Measurements from ENCODE around the gene PARP9. TPM values are rescaled to one million over a fixed set of nuclear protein-coding genes. Genes with fewer than 3 reads are reported as not detected.

Gene PARP9
- total RNA-seq, 1 donor from 2014 or later = 8.1 TPM

DNA sequence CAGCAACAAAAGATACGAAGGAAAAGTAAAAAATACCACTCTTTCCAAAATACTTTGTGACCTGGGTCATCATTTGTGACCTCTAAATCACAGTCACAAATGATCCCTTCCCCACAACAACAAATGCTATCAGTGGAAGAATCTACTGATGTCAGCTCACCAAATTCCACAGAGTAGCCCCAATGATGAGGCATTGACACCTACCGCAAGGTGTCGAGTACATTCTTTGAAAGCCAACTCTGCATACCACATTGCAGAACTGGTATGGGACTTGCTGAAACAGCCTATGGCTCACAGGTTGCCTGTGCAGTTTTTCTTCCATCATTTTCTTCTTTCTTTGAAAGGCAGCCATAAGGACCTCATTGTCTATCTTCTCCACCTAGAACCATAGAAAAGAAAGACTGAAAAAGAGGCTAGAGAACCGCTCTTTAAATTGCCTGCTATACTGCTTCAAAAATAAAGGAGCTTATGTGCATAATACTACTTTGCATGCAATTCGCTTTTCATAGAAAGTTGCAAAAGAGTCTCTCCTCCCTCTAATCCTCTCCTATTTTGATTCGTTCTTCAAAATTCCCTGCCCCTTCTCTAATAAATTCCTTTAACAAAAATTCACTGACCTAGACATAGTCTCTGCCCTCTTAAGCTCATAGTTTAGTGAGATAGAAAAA, 28.0 kb downstream of the PARP9 start:
- no peak for DNase-seq (ENCODE audit: low spot score in 2 of 2)
- intact Hi-C loops (cut with DNase I) = no loop called here
- TF ChIP-seq, protein P1, sequence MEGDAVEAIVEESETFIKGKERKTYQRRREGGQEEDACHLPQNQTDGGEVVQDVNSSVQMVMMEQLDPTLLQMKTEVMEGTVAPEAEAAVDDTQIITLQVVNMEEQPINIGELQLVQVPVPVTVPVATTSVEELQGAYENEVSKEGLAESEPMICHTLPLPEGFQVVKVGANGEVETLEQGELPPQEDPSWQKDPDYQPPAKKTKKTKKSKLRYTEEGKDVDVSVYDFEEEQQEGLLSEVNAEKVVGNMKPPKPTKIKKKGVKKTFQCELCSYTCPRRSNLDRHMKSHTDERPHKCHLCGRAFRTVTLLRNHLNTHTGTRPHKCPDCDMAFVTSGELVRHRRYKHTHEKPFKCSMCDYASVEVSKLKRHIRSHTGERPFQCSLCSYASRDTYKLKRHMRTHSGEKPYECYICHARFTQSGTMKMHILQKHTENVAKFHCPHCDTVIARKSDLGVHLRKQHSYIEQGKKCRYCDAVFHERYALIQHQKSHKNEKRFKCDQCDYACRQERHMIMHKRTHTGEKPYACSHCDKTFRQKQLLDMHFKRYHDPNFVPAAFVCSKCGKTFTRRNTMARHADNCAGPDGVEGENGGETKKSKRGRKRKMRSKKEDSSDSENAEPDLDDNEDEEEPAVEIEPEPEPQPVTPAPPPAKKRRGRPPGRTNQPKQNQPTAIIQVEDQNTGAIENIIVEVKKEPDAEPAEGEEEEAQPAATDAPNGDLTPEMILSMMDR (IDR thresholded peaks at IDR 0.05) = no peak
- Histone ChIP-seq H3K4me1 (no peaks in the 10 kb centered on the region), H3K9me3 (no peaks in the 10 kb centered on the region), H3K4me3 (no peak overlapping the region), H3K36me3 (peaks cover 67 to 69% of the 10 kb centered on the region in 2 donors), H3K27ac (no peak overlapping the region), H3K27me3 (no peaks in the 10 kb centered on the region)

DNA sequence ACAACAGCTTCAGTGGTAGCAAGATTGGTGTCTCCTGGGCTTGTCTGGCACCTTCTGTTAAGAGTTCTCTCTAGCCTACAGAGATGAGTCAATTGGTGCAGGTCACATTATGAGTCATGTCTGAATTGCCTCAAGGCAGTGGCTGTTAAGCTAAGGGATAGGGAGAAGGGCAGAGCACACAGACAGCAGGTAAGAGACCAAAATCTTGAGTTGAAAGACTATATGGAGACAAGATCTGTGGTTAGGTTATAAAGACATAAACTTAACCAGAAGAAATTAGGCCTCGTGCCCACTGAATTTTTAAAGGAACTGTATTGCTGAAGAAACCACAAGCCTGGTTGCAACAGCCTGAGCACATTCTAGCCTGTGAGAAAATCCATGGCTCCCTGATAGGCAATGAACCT, 30.2 kb downstream of the PARP9 start:
- TF ChIP-seq, protein P1 (IDR thresholded peaks at IDR 0.05) = no peak
- H3K36me3 ChIP-seq = peaks cover 52 to 63% of the 10 kb centered on the region in 2 donors
- H3K27me3 ChIP-seq = no peaks in the 10 kb centered on the region
- H3K27ac ChIP-seq = no peak overlapping the region
- intact Hi-C loops (cut with DNase I) = no loop called here
- no peak for DNase-seq (ENCODE audit: low spot score in 2 of 2)
- no peak overlapping the region for H3K4me3 ChIP-seq
- H3K9me3 ChIP-seq = no peaks in the 10 kb centered on the region
- H3K4me1 ChIP-seq = no peaks in the 10 kb centered on the region

DNA sequence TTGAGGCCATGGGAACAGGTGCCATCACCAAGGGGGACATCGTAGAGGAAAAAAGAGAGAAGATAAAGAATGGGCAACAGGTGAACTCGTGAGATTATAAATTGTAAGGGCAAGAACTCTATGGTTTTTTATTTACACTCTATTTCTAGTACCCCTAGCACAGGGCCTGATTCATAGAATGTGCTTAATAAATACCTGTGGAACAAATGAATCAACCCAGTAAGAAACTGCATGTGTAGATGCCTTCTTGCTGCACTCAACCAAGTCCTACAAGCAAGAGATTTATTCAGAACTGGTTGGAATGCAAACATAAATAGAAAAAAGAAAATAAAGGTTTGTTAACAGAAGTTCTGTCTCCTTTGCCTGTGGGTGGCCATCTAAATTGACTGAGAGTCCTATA, 30.6 kb downstream of the PARP9 start:
- H3K36me3 ChIP-seq = peaks cover 49 to 67% of the 10 kb centered on the region in 2 donors
- DNase-seq (ENCODE audit: low spot score in 2 of 2) = no peak
- no peaks in the 10 kb centered on the region for H3K9me3 ChIP-seq
- H3K27ac ChIP-seq = no peak overlapping the region
- no peaks in the 10 kb centered on the region for H3K4me1 ChIP-seq
- TF ChIP-seq, protein P1 (IDR thresholded peaks at IDR 0.05) = no peak
- no peaks in the 10 kb centered on the region for H3K27me3 ChIP-seq
- H3K4me3 ChIP-seq = no peak overlapping the region
- intact Hi-C loops (cut with DNase I) = no loop called here

DNA sequence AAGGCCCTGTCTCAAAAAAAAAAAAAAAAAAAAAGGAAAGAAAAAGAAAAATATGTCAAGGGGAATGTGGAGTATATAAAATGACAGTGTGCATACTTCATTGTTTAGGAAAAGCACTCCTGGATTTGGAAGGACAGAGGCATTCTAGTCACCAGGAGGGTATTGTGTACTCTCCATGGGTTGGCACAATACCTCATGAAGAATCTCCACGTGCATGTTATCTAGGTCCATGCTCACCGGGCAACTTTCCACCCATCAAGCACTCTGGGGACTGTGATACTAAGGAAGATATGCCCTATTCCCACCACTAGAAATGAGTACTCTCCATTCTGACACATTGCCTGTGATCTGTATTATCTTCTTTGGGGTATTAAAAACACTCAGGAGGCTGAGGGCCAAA, 33.9 kb downstream of the PARP9 start:
- no peaks in the 10 kb centered on the region for H3K27me3 ChIP-seq

DNA sequence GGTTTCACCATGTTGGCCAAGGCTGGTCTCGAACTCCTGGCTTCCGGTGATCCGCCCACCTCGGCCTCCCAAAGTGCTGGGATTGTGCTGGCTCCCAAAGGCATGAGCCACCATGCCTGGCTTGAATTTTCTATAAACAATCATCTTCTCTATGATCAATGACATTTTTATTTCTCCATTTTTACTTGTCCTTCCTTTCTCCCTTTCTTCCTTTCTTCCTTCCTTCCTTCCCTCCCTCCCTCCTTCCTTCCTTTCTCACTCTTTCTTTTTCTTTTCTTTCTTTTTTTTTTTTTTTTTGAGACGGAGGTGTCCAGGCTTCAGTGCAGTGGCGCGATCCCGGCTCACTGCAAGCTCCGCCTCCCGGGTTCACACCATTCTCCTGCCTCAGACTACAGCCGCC, 40.8 kb downstream of the PARP9 start:
- H3K36me3 ChIP-seq = peaks cover 4 to 8% of the 10 kb centered on the region in 2 donors
- TF ChIP-seq, protein P1 (IDR thresholded peaks at IDR 0.05) = no peak
- intact Hi-C loops (cut with DNase I) = no loop called here

More for the DNA sequence above, 33.9 kb downstream of the PARP9 start:
- TF ChIP-seq, protein P1 (IDR thresholded peaks at IDR 0.05) = no peak
- H3K36me3 ChIP-seq = peaks cover 46 to 58% of the 10 kb centered on the region in 2 donors
- DNase-seq (ENCODE audit: low spot score in 2 of 2) = no peak
- intact Hi-C loops (cut with DNase I) = no loop called here
- no peak overlapping the region for H3K27ac ChIP-seq
- no peaks in the 10 kb centered on the region for H3K9me3 ChIP-seq
- no peaks in the 10 kb centered on the region for H3K4me1 ChIP-seq
- no peak overlapping the region for H3K4me3 ChIP-seq

More for the DNA sequence above, 40.8 kb downstream of the PARP9 start:
- H3K27ac ChIP-seq = no peak overlapping the region
- no peak for DNase-seq (ENCODE audit: low spot score in 2 of 2)
- no peaks in the 10 kb centered on the region for H3K9me3 ChIP-seq
- no peaks in the 10 kb centered on the region for H3K4me1 ChIP-seq
- no peak overlapping the region for H3K4me3 ChIP-seq
- no peaks in the 10 kb centered on the region for H3K27me3 ChIP-seq
